Activated T-cell treated with anti-CD3 and anti-CD28 coated beads, Interleukin-2, amount 50 U/mL, for 24 hours (primary cell): ENCODE data around the gene BASP1.
"Not testable (repeated sequence)": the region's sequence is repeated elsewhere in the genome, so short reads cannot be mapped to it uniquely, and the experiment has no call there.

Experiments used
- DNase-seq: peaks from one replicate; pipeline ENCODE4 v3.0.0-alpha.2; 2020
- H3K27ac Mint-ChIP-seq: 2 replicates; pipeline ENCODE4 v1.8.0; 2020; ENCODE audit warnings: mild to moderate bottlenecking, mixed read lengths
- H3K27me3 Mint-ChIP-seq: 2 replicates; pipeline ENCODE4 v1.8.0; 2020; ENCODE audit warnings: mixed read lengths
- H3K36me3 Mint-ChIP-seq: 2 replicates; pipeline ENCODE4 v1.8.0; 2020; ENCODE audit warnings: low read depth, mixed read lengths
- H3K4me1 Mint-ChIP-seq: 2 replicates; pipeline ENCODE4 v1.8.0; 2020; ENCODE audit warnings: low read depth, mixed read lengths
- H3K4me3 Mint-ChIP-seq: 2 replicates; pipeline ENCODE4 v1.8.0; 2020; ENCODE audit warnings: mild to moderate bottlenecking, moderate library complexity, mixed read lengths
- H3K9me3 Mint-ChIP-seq: 2 replicates; pipeline ENCODE4 v1.8.0; 2020; ENCODE audit warnings: mixed read lengths

BASP1 gene

GRCh38 chr5:17243287-17244063 is 26.0 kb downstream of the BASP1 start:
- no peaks in the 10 kb centered on the region for H3K9me3 Mint-ChIP-seq
- DNase-seq, result no peak
- no peak overlapping the region for H3K4me3 Mint-ChIP-seq
- H3K27ac Mint-ChIP-seq, result no peak overlapping the region
- no peaks in the 10 kb centered on the region for H3K27me3 Mint-ChIP-seq
- H3K4me1 Mint-ChIP-seq, result no peaks in the 10 kb centered on the region
- no peaks in the 10 kb centered on the region for H3K36me3 Mint-ChIP-seq

GRCh38 chr5:17249029-17249634 is 31.7 kb downstream of the BASP1 start:
- H3K36me3 Mint-ChIP-seq, result no peaks in the 10 kb centered on the region
- H3K9me3 Mint-ChIP-seq, result peaks cover 2% of the 10 kb centered on the region

DNA sequence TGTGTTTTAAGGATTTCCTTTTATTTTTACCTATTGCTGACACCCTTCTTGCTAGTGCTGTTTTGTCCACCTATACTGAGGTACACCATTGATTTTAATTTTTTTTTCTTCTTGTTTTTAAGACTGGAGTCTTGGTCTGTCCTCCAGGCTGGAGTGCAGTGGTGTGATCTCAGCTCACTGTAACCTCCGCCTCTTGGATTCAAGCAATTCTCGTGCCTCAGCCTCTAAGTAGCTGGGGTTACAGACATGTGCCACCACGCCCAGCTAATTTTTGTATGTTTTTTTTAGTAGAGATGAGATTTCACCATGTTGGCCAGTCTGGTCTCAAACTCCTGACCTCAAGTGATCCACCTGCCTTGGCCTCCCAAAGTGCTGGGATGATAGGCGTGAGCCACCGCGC is 32.4 kb downstream of the BASP1 start:
- H3K4me1 Mint-ChIP-seq, H3K27me3 Mint-ChIP-seq, H3K4me3 Mint-ChIP-seq, H3K27ac Mint-ChIP-seq, H3K9me3 Mint-ChIP-seq, DNase-seq, H3K36me3 Mint-ChIP-seq: not testable (repeated sequence)

More at GRCh38 chr5:17249029-17249634, 31.7 kb downstream of the BASP1 start:
- no peaks in the 10 kb centered on the region for H3K27me3 Mint-ChIP-seq
- no peaks in the 10 kb centered on the region for H3K4me1 Mint-ChIP-seq
- H3K27ac Mint-ChIP-seq, result no peak overlapping the region
- no peak for DNase-seq
- H3K4me3 Mint-ChIP-seq, result no peak overlapping the region

DNA sequence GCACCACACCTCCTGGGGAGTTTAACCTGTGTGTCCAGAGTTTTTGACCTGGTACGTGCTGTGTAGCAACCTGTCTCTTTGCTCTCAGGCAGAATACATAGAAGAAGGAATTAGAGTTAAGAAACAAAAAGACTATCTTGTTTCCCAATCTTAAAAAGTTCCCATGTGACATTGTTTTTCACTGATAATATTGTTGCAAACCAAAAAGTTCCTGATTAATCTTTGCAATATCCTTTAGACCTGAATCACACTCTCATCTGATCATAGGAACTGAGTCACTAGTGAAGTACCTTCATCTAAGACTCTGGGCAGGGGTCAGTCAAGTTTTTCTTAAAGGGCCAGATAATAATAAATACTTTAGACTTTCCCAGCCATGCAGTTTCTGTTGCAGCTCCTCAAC is 35.1 kb downstream of the BASP1 start:
- Mint-ChIP-seq H3K36me3 (no peaks in the 10 kb centered on the region), H3K27me3 (no peaks in the 10 kb centered on the region), H3K27ac (no peak overlapping the region), H3K4me1 (no peaks in the 10 kb centered on the region), H3K4me3 (no peak overlapping the region), H3K9me3 (peaks cover 2% of the 10 kb centered on the region)
- no peak for DNase-seq

DNA sequence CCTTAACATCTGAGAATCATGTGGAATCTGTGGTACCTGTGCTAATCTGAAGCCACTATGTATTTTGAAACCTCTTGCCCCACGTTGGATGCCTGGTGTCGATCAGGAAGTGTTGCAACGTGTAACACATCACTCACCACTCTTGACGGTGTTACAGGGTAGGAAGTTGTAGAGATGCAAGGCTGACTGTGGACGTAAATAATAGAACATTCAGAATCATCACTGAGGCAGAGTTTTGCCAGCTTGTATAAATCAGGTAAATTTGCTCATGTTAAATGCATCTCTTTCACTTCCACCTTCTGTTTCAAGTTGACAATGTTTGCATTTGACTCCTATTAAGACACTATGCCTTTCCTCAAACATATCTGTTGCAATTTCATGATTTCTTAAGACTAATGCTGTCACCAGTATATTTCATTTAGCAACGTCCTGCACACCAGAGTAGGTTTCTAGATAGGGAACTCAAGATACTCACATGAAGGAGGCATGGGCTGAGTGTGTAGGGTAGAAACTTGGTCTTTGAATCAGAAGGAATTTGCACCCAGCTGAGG is 38.1 kb downstream of the BASP1 start:
- Mint-ChIP-seq H3K27me3 (no peaks in the 10 kb centered on the region), H3K4me1 (no peaks in the 10 kb centered on the region), H3K9me3 (peaks cover 7% of the 10 kb centered on the region), H3K27ac (no peak overlapping the region), H3K4me3 (no peak overlapping the region), H3K36me3 (no peaks in the 10 kb centered on the region)
- DNase-seq, result no peak

- no peak for DNase-seq
- Mint-ChIP-seq H3K27ac (no peak overlapping the region), H3K27me3 (no peaks in the 10 kb centered on the region), H3K36me3 (no peaks in the 10 kb centered on the region), H3K4me1 (no peaks in the 10 kb centered on the region), H3K4me3 (no peak overlapping the region), H3K9me3 (peaks cover 7% of the 10 kb centered on the region)
Observed at GRCh38 chr5:17256171-17256570, 38.7 kb downstream of the BASP1 start.

- no peaks in the 10 kb centered on the region for H3K27me3 Mint-ChIP-seq
- H3K36me3 Mint-ChIP-seq, result no peaks in the 10 kb centered on the region
- H3K27ac Mint-ChIP-seq, result no peak overlapping the region
- H3K4me1 Mint-ChIP-seq, result no peaks in the 10 kb centered on the region
- DNase-seq, result no peak
- peaks cover 7% of the 10 kb centered on the region for H3K9me3 Mint-ChIP-seq
- H3K4me3 Mint-ChIP-seq, result no peak overlapping the region
Observed at GRCh38 chr5:17256839-17257238, 39.4 kb downstream of the BASP1 start.

- Mint-ChIP-seq H3K4me3 (no peak overlapping the region), H3K36me3 (no peaks in the 10 kb centered on the region), H3K27ac (no peak overlapping the region), H3K9me3 (peaks cover 7% of the 10 kb centered on the region), H3K27me3 (no peaks in the 10 kb centered on the region), H3K4me1 (no peaks in the 10 kb centered on the region)
- DNase-seq, result no peak
Observed at GRCh38 chr5:17257705-17258273, 40.4 kb downstream of the BASP1 start.

DNA sequence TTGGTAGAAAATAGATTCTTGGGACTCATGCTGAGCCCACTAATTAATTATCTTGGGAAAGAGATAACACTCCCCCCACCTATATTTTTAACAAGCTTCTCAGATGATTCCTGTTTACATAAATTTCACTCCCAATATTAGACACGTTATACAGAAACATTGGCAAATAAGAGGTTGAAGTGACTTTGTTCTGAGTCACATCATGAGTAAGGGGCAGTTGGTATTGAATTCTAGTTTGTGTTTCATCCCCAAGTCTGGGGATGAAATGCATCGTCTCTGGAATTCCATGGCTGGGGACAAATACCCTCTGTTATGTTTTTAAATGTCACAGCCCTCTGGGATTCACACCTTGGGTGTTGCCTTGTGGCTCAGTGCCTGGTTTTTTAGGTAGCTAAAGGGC is 41.0 kb downstream of the BASP1 start:
- Mint-ChIP-seq H3K4me1 (no peaks in the 10 kb centered on the region), H3K9me3 (peaks cover 7% of the 10 kb centered on the region), H3K4me3 (no peak overlapping the region), H3K36me3 (no peaks in the 10 kb centered on the region), H3K27ac (no peak overlapping the region), H3K27me3 (no peaks in the 10 kb centered on the region)
- no peak for DNase-seq

- not testable (repeated sequence) for DNase-seq, H3K27me3 Mint-ChIP-seq, H3K27ac Mint-ChIP-seq, H3K4me1 Mint-ChIP-seq, H3K36me3 Mint-ChIP-seq, H3K4me3 Mint-ChIP-seq, H3K9me3 Mint-ChIP-seq
Observed at GRCh38 chr5:17259012-17259411, 41.6 kb downstream of the BASP1 start.

- Mint-ChIP-seq H3K9me3 (peaks cover 7% of the 10 kb centered on the region), H3K27ac (no peak overlapping the region), H3K4me3 (no peak overlapping the region), H3K4me1 (no peaks in the 10 kb centered on the region), H3K27me3 (no peaks in the 10 kb centered on the region), H3K36me3 (no peaks in the 10 kb centered on the region)
- no peak for DNase-seq
Observed at GRCh38 chr5:17259630-17260257, 42.3 kb downstream of the BASP1 start.

- no peaks in the 10 kb centered on the region for H3K4me1 Mint-ChIP-seq
- no peak overlapping the region for H3K4me3 Mint-ChIP-seq
- H3K27me3 Mint-ChIP-seq, result no peaks in the 10 kb centered on the region
- no peak for DNase-seq
- H3K36me3 Mint-ChIP-seq, result no peaks in the 10 kb centered on the region
- H3K9me3 Mint-ChIP-seq, result peaks cover 7% of the 10 kb centered on the region
- H3K27ac Mint-ChIP-seq, result no peak overlapping the region
Observed at GRCh38 chr5:17260549-17260948, 43.1 kb downstream of the BASP1 start.

DNA sequence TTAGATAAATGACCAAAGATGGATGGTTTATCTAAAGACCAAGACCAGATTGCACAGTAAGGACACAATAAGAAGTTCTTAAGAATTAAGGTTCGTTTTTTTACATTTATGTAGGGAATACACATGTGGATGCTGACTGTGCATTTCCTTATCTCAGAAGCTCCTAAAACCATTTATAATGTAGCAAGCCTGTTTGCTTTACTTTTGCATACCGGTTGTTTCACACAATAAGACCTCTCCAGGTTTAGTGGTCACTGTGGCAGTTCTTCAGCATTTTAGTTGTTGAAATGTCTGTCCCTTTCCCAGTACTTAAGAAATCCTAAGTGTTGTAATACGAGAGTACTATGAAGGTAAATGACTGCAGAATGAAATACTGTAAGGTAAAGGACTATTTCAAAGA is 43.6 kb downstream of the BASP1 start:
- no peak overlapping the region for H3K4me3 Mint-ChIP-seq
- H3K36me3 Mint-ChIP-seq, result no peaks in the 10 kb centered on the region
- no peaks in the 10 kb centered on the region for H3K4me1 Mint-ChIP-seq
- peaks cover 7% of the 10 kb centered on the region for H3K9me3 Mint-ChIP-seq
- no peak overlapping the region for H3K27ac Mint-ChIP-seq
- H3K27me3 Mint-ChIP-seq, result no peaks in the 10 kb centered on the region
- DNase-seq, result no peak

DNA sequence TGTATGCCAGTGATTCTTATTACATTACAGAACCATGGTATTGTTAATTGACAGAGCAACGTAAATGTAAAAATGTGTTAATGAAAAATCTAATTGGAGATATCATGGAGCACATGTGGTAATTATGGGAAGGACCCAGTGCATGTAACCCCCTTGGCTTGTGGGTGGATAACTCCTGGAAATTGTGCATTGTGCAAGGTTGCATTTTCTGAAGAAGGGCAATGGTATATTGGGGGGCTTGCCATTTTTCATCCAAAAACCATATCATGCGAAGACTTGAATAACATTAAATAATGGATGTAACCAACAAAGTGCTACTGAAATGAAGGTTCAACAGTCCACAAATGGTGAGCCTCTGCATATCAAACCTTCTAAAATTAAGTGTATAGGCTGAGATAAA is 47.6 kb downstream of the BASP1 start:
- H3K36me3 Mint-ChIP-seq, result no peaks in the 10 kb centered on the region
- H3K4me1 Mint-ChIP-seq, result no peaks in the 10 kb centered on the region
- H3K27ac Mint-ChIP-seq, result no peak overlapping the region
- H3K4me3 Mint-ChIP-seq, result no peak overlapping the region
- H3K9me3 Mint-ChIP-seq, result peaks cover 4% of the 10 kb centered on the region
- no peak for DNase-seq
- no peaks in the 10 kb centered on the region for H3K27me3 Mint-ChIP-seq

DNA sequence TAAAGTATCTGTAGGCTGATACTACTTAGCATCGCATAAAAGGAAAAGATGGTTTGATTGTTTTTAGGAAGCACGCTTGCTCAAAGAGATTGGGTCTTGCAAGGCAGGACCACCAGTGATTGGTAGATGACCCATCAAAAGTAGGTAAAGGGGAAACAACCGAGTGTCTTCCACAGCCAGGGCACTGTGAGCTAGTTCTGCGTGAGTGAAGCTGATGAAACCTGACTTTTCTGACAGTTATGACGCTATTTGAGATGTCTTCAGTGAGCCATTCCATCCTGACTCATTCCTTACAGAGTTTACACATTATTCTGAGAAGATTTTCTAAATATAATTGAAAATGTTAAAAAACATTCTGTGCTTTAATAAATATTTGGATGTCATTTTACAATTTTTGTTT is 49.7 kb downstream of the BASP1 start:
- Mint-ChIP-seq H3K9me3 (peaks cover 4% of the 10 kb centered on the region), H3K4me1 (no peaks in the 10 kb centered on the region), H3K27me3 (no peaks in the 10 kb centered on the region), H3K36me3 (no peaks in the 10 kb centered on the region), H3K4me3 (no peak overlapping the region), H3K27ac (no peak overlapping the region)
- DNase-seq, result no peak
